HCT116 (cell line): ENCODE results near the gene HTR2C. TPM values are rescaled to one million over a fixed set of nuclear protein-coding genes. Genes with fewer than 3 reads are reported as not detected.

Experiments
- ATAC-seq: fragments of 200-7000 bp; cut with Tn5 transposase; 2 replicates; pipeline ENCODE4 v1.9.1; 2020; ENCODE audit warnings: mild to moderate bottlenecking, moderate library complexity
- BruUV-seq: library from RNA; stranded (reverse); fragments of 400-500 nt; replicated peaks from 2 replicates; lab custom pipeline; 2021; lab: Mats Ljungman, UMichigan
- CTCF ChIA-PET: fragments of 300-600 bp; sonication (Branson Sonifier 250); formaldehyde crosslinking; loops from one replicate; lab custom pipeline; 2021; ENCODE audit warnings: antibody characterized with exemption; lab: Charles Lee
- POLR2A ChIA-PET: fragments of 300-600, 350-600 bp; sonication (Branson Sonifier 250); formaldehyde crosslinking; loops from one replicate; lab custom pipeline; 2021; ENCODE audit warnings: antibody characterized with exemption; lab: Charles Lee
- RAD21 ChIA-PET, 2 experiments: fragments of 300-600 bp; sonication (Branson Sonifier 250); formaldehyde crosslinking; loops; one replicate each; lab custom pipeline; 2023; ENCODE audit warnings: low total read pairs in 2 of 2; ENCODE audit not compliant: uncharacterized antibody in 2 of 2, unreplicated experiment in 2 of 2, low non-redundant PET in 1 of 2; lab: Charles Lee
- DNase-seq: peaks from one replicate; pipeline ENCODE4 v3.0.0-alpha.2; 2010; ENCODE audit warnings: low read depth, low spot score
- H2AFZ ChIP-seq: fragments of 200-600 bp; shearing (Covaris generic), sonication (generic); 2 replicates; pipeline ENCODE4 v1.6.1; 2017; ENCODE audit warnings: low read depth, mixed run types, mixed read lengths, antibody characterized with exemption, low read length; ENCODE audit not compliant: poor library complexity, severe bottlenecking
- H3K27ac ChIP-seq: 2 replicates; pipeline ENCODE4 v1.5.1; 2012; ENCODE audit warnings: low read depth, low read length
- H3K27me3 ChIP-seq: fragments of 200-600 bp; sonication (generic); 2 replicates; pipeline ENCODE4 v1.6.1; 2016; ENCODE audit warnings: mixed run types, low read length, mixed read lengths; ENCODE audit not compliant: insufficient read depth
- H3K36me3 ChIP-seq, 2 experiments: fragments of 200-500 bp in 1 of 2; fragments of 200-600 bp in 1 of 2; sonication (Bioruptor generic) in 1 of 2; sonication (generic) in 1 of 2; 2 replicates each; pipeline versions ENCODE4 v1.5.1 to v1.6.1; 2014 to 2016; ENCODE audit warnings: low read length in 2 of 2, inconsistent platforms in 1 of 2, mixed read lengths in 1 of 2, mixed run types in 1 of 2; ENCODE audit not compliant: insufficient read depth in 2 of 2, control insufficient read depth in 1 of 2
- H3K4me1 ChIP-seq, 2 experiments: fragments of 200-600 bp in 1 of 2; sonication (generic) in 1 of 2; 2 replicates each; pipeline versions ENCODE4 v1.5.1 to v1.6.1; 2012 to 2017; ENCODE audit warnings: low read length in 2 of 2, inconsistent platforms in 1 of 2, mild to moderate bottlenecking in 1 of 2, mixed read lengths in 1 of 2, mixed run types in 1 of 2, moderate library complexity in 1 of 2; ENCODE audit not compliant: insufficient read depth in 2 of 2, control insufficient read depth in 1 of 2
- H3K4me2 ChIP-seq: fragments of 200-600 bp; sonication (generic); 2 replicates; pipeline ENCODE4 v1.6.1; 2017; ENCODE audit warnings: mixed run types, low read length, mixed read lengths
- H3K4me3 ChIP-seq, 2 experiments: fragments of 200-600 bp in 1 of 2; sonication (generic) in 1 of 2; replicated peaks in 1 of 2; 2 replicates each; pipeline ENCODE4 v1.5.1; 2011 to 2016; ENCODE audit warnings: low read length in 2 of 2, control low read depth in 1 of 2, low read depth in 1 of 2, mild to moderate bottlenecking in 1 of 2, mixed read lengths in 1 of 2, mixed run types in 1 of 2
- H3K79me2 ChIP-seq: fragments of 200-600 bp; sonication (generic); 2 replicates; pipeline ENCODE4 v1.6.1; 2017; ENCODE audit warnings: mild to moderate bottlenecking, mixed run types, low read length, moderate library complexity, mixed read lengths; ENCODE audit not compliant: insufficient read depth
- H3K9ac ChIP-seq: fragments of 200-600 bp; sonication (generic); 2 replicates; pipeline ENCODE4 v1.6.1; 2016; ENCODE audit warnings: low read length, mixed read lengths
- H3K9me2 ChIP-seq: fragments of 200-600 bp; sonication (generic), shearing (Covaris generic); 2 replicates; pipeline ENCODE4 v1.6.1; 2017; ENCODE audit warnings: mixed run types, mild to moderate bottlenecking, moderate library complexity; ENCODE audit not compliant: insufficient read depth
- H3K9me3 ChIP-seq, 2 experiments: fragments of 200-500 bp in 1 of 2; fragments of 200-600 bp in 1 of 2; sonication (Bioruptor generic) in 1 of 2; sonication (generic) in 1 of 2; 2 replicates each; pipeline ENCODE4 v1.6.1; 2014 to 2017; ENCODE audit warnings: low read length in 2 of 2, mixed read lengths in 2 of 2, inconsistent platforms in 1 of 2, low read depth in 1 of 2, mild to moderate bottlenecking in 1 of 2, mixed run types in 1 of 2, moderate library complexity in 1 of 2; ENCODE audit not compliant: control insufficient read depth in 1 of 2, insufficient read depth in 1 of 2
- H4K20me1 ChIP-seq: fragments of 200-600 bp; sonication (generic), shearing (Covaris generic); 2 replicates; pipeline ENCODE4 v1.6.1; 2017; ENCODE audit warnings: mixed run types, mild to moderate bottlenecking, moderate library complexity; ENCODE audit not compliant: insufficient read depth
- CEBPB ChIP-seq: IDR thresholded peaks from 2 replicates; pipeline ENCODE4 v1.6.1; 2012; ENCODE audit warnings: low read depth
- EGR1 ChIP-seq: IDR thresholded peaks from 2 replicates; pipeline ENCODE4 v1.6.1; 2012; ENCODE audit warnings: low read depth
- EZH2phosphoT487 ChIP-seq: fragments of 200-600 bp; IDR thresholded peaks from 2 replicates; pipeline ENCODE4 v1.6.1; 2018; ENCODE audit warnings: antibody characterized with exemption, borderline replicate concordance
- JUND ChIP-seq: IDR thresholded peaks from 2 replicates; pipeline ENCODE4 v1.6.1; 2012
- POLR2A ChIP-seq: IDR thresholded peaks from 2 replicates; pipeline ENCODE4 v1.7.0; 2011; ENCODE audit warnings: borderline replicate concordance; ENCODE audit not compliant: insufficient read depth, insufficient read length; ENCODE audit errors: extremely low read depth
- SRF ChIP-seq: IDR thresholded peaks from 2 replicates; pipeline ENCODE4 v1.6.1; 2012; ENCODE audit warnings: low read depth
- YY1 ChIP-seq: IDR thresholded peaks from 2 replicates; pipeline ENCODE4 v1.6.1; 2011; ENCODE audit warnings: low read length, low read depth, moderate library complexity, mild to moderate bottlenecking; ENCODE audit not compliant: insufficient replicate concordance; ENCODE audit errors: extremely low read depth
- ZBTB33 ChIP-seq: IDR thresholded peaks from 2 replicates; pipeline ENCODE4 v1.6.1; 2011; ENCODE audit warnings: mild to moderate bottlenecking, low read length, moderate library complexity; ENCODE audit not compliant: insufficient replicate concordance; ENCODE audit errors: extremely low read depth
- ZFX ChIP-seq: fragments of 450-650 bp; IDR thresholded peaks from 2 replicates; pipeline ENCODE4 v1.6.1; 2017
- ZNF274 ChIP-seq: fragments of 200-500 bp; sonication (Bioruptor generic); IDR thresholded peaks from 2 replicates; pipeline ENCODE4 v1.6.1; 2014; ENCODE audit warnings: mild to moderate bottlenecking, low read depth, low read length, inconsistent platforms
- intact Hi-C: fragments of 100-400 bp; cut with micrococcal nuclease; formaldehyde crosslinking; loops from 2 replicates; pipeline ENCODE4 v1.10.0; 2022
- total RNA-seq: library from RNA; stranded (reverse); gene quantifications from one replicate; pipeline ENCODE4 v1.2.1, GENCODE V29; 2021; ENCODE audit not compliant: unreplicated experiment
- TF ChIP-seq, protein P1 (sequence below): IDR thresholded peaks from 2 replicates; pipeline ENCODE4 v1.6.1; 2012
- TF ChIP-seq, protein P2 (sequence below), 3 experiments: fragments of 200-600 bp in 1 of 3; sonication (generic) in 1 of 3; IDR thresholded peaks in 2 of 3; conservative IDR thresholded peaks in 1 of 3; 2 replicates each; pipeline ENCODE4 v1.5.1; 2012 to 2017; ENCODE audit warnings: low read depth in 2 of 3, low read length in 2 of 3, antibody characterized with exemption in 1 of 3, borderline replicate concordance in 1 of 3, control low read depth in 1 of 3, mild to moderate bottlenecking in 1 of 3, mixed read lengths in 1 of 3, mixed run types in 1 of 3, moderate library complexity in 1 of 3; ENCODE audit not compliant: insufficient read depth in 1 of 3

HTR2C gene
- total RNA-seq, 1 experiment from 2014 or later = not detected

- Histone ChIP-seq H3K4me2 (no peak overlapping the region), H3K79me2 (no peaks in the 10 kb centered on the region), H3K9ac (no peak overlapping the region), H2AFZ (no peak overlapping the region), H3K27me3 (no peaks in the 10 kb centered on the region), H3K9me2 (no peaks in the 10 kb centered on the region), H3K4me3 (no peak overlapping the region), H3K9me3 (no peaks in the 10 kb centered on the region), H3K4me1 (no peaks in the 10 kb centered on the region), H3K27ac (no peak overlapping the region), H3K36me3 (no peaks in the 10 kb centered on the region), H4K20me1 (no peaks in the 10 kb centered on the region)
- ChIA-PET RAD21 (no interaction called here), CTCF (no interaction called here), POLR2A (no interaction called here)
- DNase-seq (no peak), ATAC-seq (no peak)
- no peak for TF ChIP-seq EGR1
- no peak for TF ChIP-seq YY1
- intact Hi-C loops = no loop called here
- no TSS peak for BruUV-seq
These were observed 126.7 kb downstream of the HTR2C start for GRCh38 chrX:114710571-114710970.

GRCh38 chrX:114712466-114712865 lies 128.6 kb downstream of the HTR2C start:
- no peak overlapping the region for H3K4me3 ChIP-seq
- ChIA-PET CTCF (no interaction called here), RAD21 (no interaction called here)
- H3K9me3 ChIP-seq = no peaks in the 10 kb centered on the region
- BruUV-seq = no TSS peak
- DNase-seq = no peak
- intact Hi-C loops = no loop called here
- no peak for ATAC-seq
- H4K20me1 ChIP-seq = no peaks in the 10 kb centered on the region
- H3K36me3 ChIP-seq = no peaks in the 10 kb centered on the region
- H3K4me1 ChIP-seq = no peaks in the 10 kb centered on the region
- no peaks in the 10 kb centered on the region for H3K9me2 ChIP-seq
- H3K4me2 ChIP-seq = no peak overlapping the region
- no peak overlapping the region for H2AFZ ChIP-seq
- H3K79me2 ChIP-seq = no peaks in the 10 kb centered on the region
- H3K27ac ChIP-seq = no peak overlapping the region
- H3K9ac ChIP-seq = no peak overlapping the region
- TF ChIP-seq, protein P1, sequence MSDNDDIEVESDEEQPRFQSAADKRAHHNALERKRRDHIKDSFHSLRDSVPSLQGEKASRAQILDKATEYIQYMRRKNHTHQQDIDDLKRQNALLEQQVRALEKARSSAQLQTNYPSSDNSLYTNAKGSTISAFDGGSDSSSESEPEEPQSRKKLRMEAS = no peak
- TF ChIP-seq SRF (no peak), CEBPB (no peak), ZBTB33 (no peak), EZH2phosphoT487 (no peak), JUND (no peak), ZFX (no peak), POLR2A (no peak), ZNF274 (no peak), EGR1 (no peak)
- TF ChIP-seq, protein P2, sequence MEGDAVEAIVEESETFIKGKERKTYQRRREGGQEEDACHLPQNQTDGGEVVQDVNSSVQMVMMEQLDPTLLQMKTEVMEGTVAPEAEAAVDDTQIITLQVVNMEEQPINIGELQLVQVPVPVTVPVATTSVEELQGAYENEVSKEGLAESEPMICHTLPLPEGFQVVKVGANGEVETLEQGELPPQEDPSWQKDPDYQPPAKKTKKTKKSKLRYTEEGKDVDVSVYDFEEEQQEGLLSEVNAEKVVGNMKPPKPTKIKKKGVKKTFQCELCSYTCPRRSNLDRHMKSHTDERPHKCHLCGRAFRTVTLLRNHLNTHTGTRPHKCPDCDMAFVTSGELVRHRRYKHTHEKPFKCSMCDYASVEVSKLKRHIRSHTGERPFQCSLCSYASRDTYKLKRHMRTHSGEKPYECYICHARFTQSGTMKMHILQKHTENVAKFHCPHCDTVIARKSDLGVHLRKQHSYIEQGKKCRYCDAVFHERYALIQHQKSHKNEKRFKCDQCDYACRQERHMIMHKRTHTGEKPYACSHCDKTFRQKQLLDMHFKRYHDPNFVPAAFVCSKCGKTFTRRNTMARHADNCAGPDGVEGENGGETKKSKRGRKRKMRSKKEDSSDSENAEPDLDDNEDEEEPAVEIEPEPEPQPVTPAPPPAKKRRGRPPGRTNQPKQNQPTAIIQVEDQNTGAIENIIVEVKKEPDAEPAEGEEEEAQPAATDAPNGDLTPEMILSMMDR (IDR thresholded peaks at IDR 0.05 in 2 of 3, conservative IDR thresholded peaks at IDR 0.05 in 1 of 3; ENCODE audit: borderline replicate concordance in 1 of 3, insufficient read depth in 1 of 3, low read depth in 2 of 3, low read length in 2 of 3) = no peak
- TF ChIP-seq, all 23 proteins: peak for 0
- POLR2A ChIA-PET = no interaction called here
- H3K27me3 ChIP-seq = no peaks in the 10 kb centered on the region
